B cell (primary cell): Measurements from ENCODE around the gene TMEM98.

Experiments used
- CTCF ChIP-seq: fragments of 200-600 bp; IDR thresholded peaks from one replicate; pipeline ENCODE4 v1.8.0; 2022; ENCODE audit warnings: antibody characterized with exemption, mild to moderate bottlenecking
- EZH2 ChIP-seq: IDR thresholded peaks from 2 replicates; pipeline ENCODE4 v1.6.1; 2012; ENCODE audit warnings: borderline replicate concordance, low read depth, mild to moderate bottlenecking, moderate library complexity, low read length; ENCODE audit not compliant: insufficient read depth, poor library complexity, severe bottlenecking

- TF ChIP-seq CTCF (no peak), EZH2 (no peak)
Observed at GRCh38 chr17:32917081-32917480, 10.9 kb upstream of the TMEM98 start.
